Coronary artery (tissue), 2 donors: ENCODE measurements around the gene IGSF5.

Source experiments
- DNase-seq: peaks from one replicate; pipeline ENCODE4 v3.0.0-alpha.2; 2017; ENCODE audit warnings: low spot score
- H3K27ac ChIP-seq, 2 donors: fragments of 200-600 bp; sonication (generic); one replicate each; pipeline ENCODE4 v1.5.1; 2016 to 2019
- H3K4me3 ChIP-seq: fragments of 200-600 bp; sonication (generic); 2 replicates; pipeline ENCODE4 v1.5.1; 2016; ENCODE audit warnings: mild to moderate bottlenecking, moderate library complexity
- TF ChIP-seq, protein P1 (sequence below): fragments of 200-600 bp; sonication (generic); IDR thresholded peaks from one replicate; pipeline ENCODE4 v1.5.1; 2019; ENCODE audit warnings: antibody characterized with exemption

Gene IGSF5

DNA sequence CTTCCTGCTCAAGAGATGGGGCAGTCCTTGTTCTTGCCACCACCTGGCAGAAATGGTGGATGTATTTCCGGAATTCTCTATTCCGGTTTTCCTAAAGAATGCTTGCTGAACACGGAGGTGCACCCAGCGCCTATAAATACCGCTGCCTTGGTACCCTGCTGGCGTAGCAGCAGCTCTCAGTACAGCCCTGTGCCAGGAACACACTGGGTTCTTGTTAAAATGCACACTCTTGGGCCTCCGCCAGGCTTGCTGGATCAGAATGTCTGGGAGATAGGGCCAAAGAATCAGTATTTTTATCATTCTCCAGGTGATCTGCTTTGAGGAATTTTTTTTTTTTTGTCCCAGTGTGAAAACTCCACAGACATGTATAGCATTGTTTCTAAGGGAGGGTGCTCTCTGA is 54.2 kb downstream of the IGSF5 start:
- no peak overlapping the region for H3K4me3 ChIP-seq
- no peak for DNase-seq
- no peak overlapping the region for H3K27ac ChIP-seq
- TF ChIP-seq, protein P1, sequence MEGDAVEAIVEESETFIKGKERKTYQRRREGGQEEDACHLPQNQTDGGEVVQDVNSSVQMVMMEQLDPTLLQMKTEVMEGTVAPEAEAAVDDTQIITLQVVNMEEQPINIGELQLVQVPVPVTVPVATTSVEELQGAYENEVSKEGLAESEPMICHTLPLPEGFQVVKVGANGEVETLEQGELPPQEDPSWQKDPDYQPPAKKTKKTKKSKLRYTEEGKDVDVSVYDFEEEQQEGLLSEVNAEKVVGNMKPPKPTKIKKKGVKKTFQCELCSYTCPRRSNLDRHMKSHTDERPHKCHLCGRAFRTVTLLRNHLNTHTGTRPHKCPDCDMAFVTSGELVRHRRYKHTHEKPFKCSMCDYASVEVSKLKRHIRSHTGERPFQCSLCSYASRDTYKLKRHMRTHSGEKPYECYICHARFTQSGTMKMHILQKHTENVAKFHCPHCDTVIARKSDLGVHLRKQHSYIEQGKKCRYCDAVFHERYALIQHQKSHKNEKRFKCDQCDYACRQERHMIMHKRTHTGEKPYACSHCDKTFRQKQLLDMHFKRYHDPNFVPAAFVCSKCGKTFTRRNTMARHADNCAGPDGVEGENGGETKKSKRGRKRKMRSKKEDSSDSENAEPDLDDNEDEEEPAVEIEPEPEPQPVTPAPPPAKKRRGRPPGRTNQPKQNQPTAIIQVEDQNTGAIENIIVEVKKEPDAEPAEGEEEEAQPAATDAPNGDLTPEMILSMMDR: no peak

- H3K4me3 ChIP-seq: no peak overlapping the region
- DNase-seq: no peak
- TF ChIP-seq, protein P1: no peak
- no peak overlapping the region for H3K27ac ChIP-seq
Observed at GRCh38 chr21:39800311-39800710, 55.3 kb downstream of the IGSF5 start.

DNA sequence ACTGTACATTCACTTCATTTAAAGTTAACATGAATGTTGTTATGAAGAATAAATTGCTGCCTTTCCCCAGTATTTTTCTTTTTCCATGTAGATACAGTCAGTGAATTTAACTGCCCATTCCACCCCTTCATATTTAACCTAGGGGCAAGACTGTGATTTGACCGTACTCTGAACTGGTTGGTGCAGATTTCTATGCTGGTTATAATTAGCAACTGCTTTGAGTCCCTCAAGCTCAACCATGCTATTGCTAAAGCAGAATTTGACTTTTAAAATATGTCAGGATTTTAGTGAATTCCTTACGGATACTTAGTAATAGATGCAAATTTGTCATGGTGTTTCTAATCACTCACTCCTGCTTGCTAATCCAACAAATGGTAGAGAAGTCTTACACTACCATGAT is 57.2 kb downstream of the IGSF5 start:
- TF ChIP-seq, protein P1: no peak
- Histone ChIP-seq H3K27ac (no peak overlapping the region), H3K4me3 (no peak overlapping the region)
- no peak for DNase-seq

DNA sequence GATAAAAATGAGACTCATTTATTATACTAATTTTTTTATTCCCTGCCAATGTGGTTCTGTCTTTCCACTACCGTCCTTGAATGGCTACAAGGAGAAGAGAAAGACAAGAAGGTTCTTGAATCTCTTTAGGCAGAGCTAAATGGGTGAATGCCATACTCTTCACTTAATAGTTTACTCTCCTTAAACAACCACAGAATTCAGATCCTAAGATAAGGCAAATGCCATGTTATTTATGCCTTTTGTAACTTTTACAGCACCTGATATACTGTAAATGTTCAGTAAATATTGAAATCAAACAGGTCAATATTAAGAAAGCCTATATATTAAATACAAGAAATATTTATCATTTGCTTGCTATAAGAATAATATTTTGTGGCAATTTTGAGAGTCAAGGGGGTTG is 58.4 kb downstream of the IGSF5 start:
- TF ChIP-seq, protein P1: no peak
- DNase-seq: no peak
- H3K27ac ChIP-seq: no peak overlapping the region
- H3K4me3 ChIP-seq: no peak overlapping the region

- TF ChIP-seq, protein P1: no peak
- DNase-seq: no peak
- H3K27ac ChIP-seq: no peak overlapping the region
- H3K4me3 ChIP-seq: no peak overlapping the region
Observed at GRCh38 chr21:39804240-39804639, 59.3 kb downstream of the IGSF5 start.

DNA sequence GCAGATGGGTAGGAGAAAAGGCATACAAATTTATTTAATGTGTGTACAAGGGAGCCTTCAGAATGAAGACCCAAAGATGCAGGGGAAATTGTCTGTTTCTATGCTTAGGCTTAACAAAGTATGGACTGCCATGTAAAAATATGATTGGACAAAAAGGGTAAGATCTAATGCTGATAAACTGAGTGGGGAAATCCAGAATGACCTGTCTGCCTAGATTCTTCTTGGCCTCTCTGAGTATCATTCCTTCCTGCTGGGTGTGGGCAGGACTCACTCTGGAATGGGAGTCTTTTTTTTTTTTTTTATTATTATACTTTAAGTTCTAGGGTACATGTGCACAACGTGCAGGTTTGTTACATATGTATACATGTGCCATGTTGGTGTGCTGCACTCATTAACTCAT is 61.0 kb downstream of the IGSF5 start:
- H3K4me3 ChIP-seq: no peak overlapping the region
- TF ChIP-seq, protein P1: no peak
- no peak overlapping the region for H3K27ac ChIP-seq
- DNase-seq: no peak

- DNase-seq: no peak
- TF ChIP-seq, protein P1: no peak
Observed at GRCh38 chr21:39807738-39808137, 62.8 kb downstream of the IGSF5 start.

More at GRCh38 chr21:39807738-39808137, 62.8 kb downstream of the IGSF5 start:
- Histone ChIP-seq H3K27ac (no peak overlapping the region), H3K4me3 (no peak overlapping the region)
